DMS153 (cell line): Measurements from ENCODE around the gene SRD5A1.

Experiments used
- DNase-seq: peaks from one replicate; lab custom pipeline; 2025; lab: John Stamatoyannopoulos, UW

SRD5A1 gene

DNA sequence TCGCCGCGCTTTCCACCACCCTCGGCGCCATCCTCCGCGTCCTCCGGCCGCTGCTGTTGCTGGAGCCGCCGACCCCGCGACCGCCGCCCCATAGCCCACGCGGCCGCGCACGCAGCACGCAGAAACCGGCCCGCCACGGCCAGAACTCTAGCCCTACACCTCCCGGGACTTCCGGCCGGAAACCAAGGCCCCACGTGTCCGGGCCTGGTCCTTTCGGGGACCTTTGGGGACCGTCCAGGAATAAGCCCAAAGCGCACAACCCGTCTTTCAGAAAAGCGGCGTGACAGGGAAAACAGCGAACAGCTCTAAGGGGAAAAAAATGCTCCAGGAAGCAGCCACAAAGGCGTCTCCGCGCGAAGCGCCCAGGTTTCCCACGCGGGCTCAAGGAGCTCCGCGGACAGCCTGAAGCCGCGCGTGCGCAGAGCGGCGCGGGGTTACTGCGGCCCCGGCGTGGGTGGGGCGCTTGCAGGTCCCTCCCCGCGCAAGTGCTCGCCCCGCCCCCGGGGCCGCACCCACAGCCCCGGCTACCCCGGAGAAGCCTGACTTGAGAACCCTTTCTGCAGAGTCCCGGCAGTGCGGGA is at the start of gene SRD5A1, which contains the start of gene NSUN2:
TSS of gene SRD5A1 (plus strand) at position 553 of the 581 bp plus-strand sequence. CDS start 137 bp downstream, outside the sequence.
TSS of gene NSUN2 (minus strand) at position 157 of the 581 bp plus-strand sequence. CDS start at position 92, 65 bp downstream.
- DNase-seq = peak; percentile 90

DNA sequence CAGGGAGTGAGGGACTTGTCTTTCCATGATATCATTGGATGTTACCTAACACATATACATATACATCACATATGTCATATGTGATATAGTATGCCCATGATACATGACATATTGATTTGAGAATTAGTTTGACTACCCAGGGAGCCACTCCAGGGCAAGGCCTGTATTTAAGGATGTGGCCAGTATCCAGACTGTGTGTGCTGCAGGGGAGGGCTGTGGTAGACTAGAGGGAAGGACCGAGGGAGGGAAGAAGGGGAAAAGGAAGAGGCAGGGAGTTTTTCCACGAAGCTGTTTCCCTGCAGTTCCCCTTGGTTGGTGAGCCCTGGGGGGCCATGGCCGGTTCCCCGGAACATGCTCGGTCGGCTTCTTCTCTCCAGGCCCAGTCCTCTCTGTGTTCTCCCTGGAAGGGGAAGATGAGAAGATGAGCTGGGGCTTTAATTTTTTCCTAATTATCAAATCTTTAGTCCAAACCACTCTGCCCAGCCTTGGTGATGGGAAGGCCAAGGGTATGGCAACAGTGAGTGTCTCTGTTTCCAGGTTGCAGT is 49.1 kb upstream of the SRD5A1 start:
- DNase-seq = no peak

- no peak for DNase-seq
These were observed 48.5 kb upstream of the SRD5A1 start for GRCh38 chr5:6584727-6585126.

- no peak for DNase-seq
These were observed 48.1 kb upstream of the SRD5A1 start for GRCh38 chr5:6585168-6585567.

DNA sequence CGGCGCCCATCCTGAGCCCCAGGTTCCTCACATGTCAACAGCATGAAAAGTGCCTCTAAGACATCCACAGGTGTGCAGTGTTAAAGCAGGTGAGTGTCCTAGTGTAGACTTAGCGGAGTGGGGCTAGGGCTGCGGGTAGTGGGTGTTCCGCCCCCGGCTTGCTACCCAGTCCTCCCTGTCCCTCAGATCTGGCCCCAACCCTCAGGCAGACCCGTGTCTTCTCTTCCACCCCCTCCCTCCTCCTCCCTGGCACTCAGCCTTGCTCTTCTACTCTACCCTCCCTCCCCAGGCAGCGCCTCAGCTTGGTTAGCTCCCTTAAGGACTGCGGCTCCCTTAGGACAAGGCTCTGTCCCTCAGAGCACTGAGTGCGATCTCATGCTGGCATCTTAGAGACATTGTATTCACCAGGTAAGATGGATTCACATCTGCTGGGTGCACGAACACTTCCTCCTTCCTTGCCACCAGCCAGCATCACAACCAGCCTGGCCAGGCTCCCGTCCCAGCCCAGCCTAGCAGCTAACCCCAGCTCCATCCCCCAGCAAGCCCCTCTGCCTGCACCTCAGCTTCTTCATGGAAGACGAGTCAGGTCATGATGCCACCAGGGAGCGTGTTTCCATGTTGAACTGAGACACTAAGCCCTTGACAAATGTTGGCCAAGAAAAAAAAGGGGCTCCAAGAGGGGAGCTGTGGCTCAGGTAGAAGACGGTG is 47.1 kb upstream of the SRD5A1 start:
- DNase-seq = no peak

- no peak for DNase-seq
These were observed 46.6 kb upstream of the SRD5A1 start for GRCh38 chr5:6586647-6587042.

DNA sequence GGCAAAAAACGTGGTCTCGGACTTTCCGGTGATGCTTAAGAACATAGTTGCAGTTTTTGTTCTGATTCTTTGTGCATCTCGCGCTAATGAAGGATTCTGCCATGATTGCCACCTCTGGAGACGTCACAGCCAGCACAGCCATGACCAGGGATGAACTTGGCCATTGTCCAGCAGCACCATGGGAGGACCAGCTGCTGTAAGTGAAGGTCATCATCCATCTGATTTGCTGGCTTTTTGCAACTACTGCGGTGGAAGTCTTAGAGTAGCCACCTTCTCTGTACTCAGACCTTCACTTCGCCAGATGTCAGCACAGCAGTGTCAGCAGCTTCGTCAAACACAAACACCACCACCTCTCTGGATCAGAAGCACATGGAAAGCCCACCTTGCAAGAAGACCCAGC is 46.1 kb upstream of the SRD5A1 start:
- DNase-seq = no peak

DNA sequence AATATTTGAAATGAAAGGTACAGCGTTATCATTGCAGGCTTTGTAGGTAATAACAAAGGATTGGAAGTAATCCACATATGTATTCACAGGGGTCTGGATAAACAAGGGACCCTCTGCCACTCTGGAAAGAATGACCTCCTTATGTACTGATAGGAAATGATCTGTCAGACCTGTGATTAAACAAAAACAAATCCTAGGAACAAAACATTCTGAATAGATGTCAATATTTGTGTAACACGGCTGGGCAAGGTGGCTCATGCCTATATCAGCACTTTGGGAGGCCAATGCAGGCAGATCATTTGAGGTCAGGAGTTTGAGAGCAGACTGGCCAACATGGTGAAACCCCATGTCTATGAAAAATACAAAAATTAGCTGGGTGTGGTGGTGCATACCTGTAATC is 42.7 kb upstream of the SRD5A1 start:
- no peak for DNase-seq

DNA sequence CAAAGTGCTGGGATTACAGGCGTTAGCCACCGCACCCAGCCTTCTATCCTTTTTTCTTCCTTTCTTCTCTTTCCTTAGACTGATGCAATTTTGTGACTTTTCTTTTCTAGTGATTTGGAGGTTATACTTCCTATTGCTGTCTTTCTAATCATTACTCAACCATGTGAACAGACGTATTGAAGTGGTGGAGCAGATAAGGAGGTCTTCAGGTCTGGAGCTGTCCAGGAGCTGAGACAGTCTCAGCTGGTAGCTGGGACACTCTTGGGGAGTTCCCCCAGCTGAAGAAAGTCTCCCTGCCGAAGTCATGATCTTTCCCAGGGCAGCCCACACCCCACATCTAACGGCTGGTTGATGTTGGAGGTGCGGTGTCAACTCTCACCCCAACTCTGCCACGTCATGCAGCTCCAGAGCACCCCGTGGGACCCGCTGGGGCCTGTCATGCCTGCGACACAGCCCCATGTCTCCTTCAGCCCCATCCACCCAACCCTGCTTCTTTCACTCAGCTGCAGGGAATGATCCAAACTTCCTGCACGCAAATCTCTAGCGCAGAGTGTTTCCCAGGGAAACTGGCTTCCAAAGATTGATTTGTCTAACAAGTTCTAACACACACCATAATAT is 41.5 kb upstream of the SRD5A1 start:
- DNase-seq = no peak

- no peak for DNase-seq
These were observed 40.6 kb upstream of the SRD5A1 start for GRCh38 chr5:6592601-6593000.

DNA sequence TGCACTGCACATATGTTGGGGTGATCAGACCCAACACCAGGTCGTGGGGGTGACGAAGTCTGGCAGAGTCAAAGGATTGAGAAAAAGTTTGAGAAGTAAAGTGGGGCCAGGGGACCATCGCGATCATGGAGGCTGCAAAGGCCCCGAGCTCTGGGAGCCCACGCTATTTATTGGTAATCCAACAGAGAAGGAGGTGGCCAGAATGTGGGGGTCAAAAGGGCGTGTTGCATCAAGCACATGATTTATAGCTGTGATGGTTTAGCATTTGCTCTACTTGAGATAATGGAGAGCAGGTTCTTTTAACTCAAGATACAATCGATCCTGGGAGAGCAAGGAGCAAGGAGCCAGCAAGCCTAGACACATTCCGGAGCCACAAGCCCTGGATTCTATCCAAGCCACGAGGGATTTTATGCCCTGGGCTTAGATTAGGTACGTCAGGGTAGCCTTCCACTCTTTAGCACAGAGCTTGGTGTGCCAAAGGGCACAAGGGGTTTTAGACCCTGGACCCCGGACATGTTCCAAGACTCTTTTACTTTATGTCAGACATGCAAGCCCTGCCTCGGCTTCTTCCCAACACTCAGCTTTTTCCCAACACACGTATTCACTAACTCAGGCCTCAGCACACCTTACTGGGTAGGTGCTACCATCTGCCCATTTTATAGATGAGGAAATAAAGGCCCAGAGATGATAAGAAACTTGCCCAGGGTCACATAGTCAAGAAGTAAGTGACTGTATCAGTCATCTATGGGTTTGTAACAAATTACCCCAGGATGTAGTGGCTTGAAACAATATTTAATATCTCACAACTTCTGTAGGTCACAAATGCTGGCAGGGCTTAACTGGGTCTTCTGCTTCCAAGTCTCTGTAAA is 39.9 kb upstream of the SRD5A1 start:
- DNase-seq = no peak

DNA sequence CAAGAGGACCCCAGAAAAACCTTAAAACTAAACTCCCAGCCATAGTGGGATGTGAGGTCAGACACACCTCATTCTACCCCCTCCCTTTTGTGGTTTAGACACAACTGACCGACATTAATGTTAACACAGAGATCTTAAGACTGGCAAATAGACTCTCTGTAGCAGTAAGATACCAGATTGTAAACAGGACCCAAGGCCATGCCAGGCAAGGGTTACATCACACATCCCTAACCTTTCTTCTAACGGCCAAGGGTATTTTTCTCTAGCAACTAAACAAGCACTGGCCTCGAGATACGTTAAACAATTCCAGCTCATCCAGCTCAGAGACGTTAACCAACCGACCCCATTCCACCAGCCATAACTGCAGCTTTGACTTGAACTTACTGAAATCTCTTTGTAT is 39.2 kb upstream of the SRD5A1 start:
- DNase-seq = no peak

GRCh38 chr5:6595405-6595804 is 37.8 kb upstream of the SRD5A1 start:
- no peak for DNase-seq

DNA sequence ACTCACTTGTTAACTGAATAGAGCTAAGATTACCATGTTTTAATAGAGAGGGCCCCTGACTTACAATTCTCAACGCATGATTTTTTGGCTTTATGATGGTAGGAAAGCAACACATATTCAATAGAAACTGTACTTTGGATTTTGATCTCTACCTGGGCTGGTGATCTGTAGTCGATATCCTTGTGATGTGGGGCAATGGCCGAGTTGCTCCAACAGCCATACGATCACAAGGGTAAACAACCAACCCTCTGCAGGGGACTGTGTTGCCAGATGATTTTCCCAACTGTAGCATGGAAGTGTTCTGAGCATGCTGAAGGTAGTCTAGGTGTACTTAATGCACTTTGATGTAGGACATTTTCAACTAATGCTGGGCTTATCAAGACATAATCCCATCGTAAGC is 36.9 kb upstream of the SRD5A1 start:
- DNase-seq = no peak

DNA sequence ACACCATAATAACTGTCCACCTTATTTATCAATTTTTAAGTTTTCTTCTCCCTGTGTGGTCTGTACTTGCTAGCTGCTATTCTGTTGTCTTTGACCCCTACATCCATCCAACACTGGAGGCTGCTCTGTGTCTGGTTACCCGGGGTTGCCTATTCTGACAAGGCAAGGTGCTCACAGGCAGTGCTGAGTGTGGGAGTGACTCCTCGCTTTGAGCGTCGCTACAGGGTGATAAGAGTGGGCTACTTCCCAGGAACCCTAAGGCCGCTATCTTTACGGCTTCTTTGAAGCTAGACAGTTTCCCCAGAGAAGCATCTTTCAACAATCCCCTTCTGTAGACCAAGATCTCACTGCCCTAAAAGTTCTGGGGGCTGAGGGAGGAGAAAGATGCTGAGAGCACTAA is 35.7 kb upstream of the SRD5A1 start:
- DNase-seq = no peak

DNA sequence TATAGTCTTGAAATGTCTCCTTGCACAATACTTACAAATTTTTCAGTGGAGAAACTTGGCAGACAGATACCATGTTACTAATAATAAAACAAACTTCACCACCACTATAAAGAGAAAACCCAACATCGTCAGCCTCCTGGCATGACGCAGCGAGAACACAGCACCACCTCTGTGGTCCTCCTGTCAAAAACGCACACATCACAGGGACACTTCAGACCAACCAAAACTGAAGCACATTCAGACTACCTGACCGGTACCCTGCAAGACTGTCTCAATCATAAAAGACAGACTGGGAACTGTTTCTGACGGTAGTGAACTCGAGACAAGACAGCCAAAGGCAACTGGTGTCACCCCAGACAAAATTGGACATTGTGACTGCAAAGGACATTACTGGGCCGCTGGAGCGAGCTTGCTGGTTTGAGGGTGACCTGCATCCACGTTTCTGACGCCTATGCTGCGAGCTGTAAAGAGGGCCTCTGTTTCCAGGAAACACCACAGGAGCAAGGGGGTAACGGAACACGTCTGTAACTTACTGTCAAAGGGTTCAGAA is 34.8 kb upstream of the SRD5A1 start:
- DNase-seq = no peak

DNA sequence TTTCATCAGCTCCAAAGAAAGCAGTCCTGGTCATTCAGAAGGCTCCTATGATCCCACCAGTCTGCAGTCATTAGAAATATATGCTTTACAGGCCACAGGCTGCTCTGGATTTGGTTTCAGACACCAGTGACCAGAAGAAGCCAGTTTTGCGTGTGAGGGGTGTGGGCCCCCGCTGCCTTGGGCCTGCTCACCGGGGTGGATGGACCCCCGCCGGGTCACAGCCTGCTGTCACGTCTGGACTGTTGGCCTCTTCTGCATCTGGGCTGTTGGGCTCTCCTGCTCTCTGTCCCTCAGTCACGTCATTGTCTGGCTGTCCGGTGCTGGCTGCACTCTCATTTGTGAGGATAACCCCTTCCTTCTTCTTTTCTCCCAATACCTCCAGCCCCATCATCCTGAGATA is 33.5 kb upstream of the SRD5A1 start:
- DNase-seq = no peak

GRCh38 chr5:6601271-6601670 is 32.0 kb upstream of the SRD5A1 start:
- DNase-seq = no peak

GRCh38 chr5:6601816-6602215 is 31.4 kb upstream of the SRD5A1 start:
- no peak for DNase-seq

GRCh38 chr5:6602441-6602840 is 30.8 kb upstream of the SRD5A1 start:
- no peak for DNase-seq

- no peak for DNase-seq
These were observed 29.6 kb upstream of the SRD5A1 start for GRCh38 chr5:6603643-6604042.

DNA sequence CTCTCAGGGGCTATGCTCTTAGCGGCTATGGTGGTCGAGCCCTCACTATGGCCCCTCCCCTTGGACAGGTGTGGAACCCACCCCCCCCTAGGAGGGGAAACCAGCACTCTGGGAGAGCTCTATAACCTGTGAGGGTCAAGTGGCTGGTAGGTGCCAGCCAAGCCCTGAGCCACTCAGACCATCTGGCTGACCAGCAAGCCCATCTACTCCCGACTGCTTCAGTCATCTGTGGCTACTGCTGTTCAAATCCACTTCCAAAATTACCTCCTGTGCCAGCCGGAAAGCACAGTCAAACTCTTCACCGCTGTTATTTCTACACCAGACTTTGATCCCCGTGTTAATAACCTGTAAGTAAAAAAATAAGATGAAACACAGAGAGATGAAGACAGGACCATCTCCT is 28.9 kb upstream of the SRD5A1 start:
- DNase-seq = no peak
